ENCODE results near the gene BDH1.

DNA sequence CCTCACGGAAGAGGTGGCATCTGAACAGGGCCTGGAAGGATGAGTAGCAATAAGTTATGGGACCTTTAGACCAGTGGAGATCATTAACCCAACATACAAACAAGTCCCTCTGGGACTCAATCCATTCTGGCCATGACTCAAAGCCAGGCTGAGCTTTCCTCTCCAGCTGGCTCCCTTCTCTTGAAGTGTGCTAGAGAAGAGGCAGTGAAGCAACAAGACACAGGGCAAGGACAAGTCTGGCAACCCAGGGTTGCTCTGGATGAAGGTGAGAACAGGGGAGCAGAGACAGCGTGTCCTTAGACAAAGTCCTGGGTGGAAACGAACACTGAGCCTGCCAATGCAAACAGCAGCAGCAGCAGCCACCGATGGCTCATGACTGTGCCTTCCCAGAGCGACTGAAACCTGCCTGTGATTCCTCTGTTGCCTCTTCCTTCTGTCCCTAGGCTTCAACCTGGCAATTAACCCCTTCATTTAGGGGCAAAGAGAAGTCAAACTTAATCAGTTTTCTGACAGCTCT, 86.8 kb downstream of the BDH1 start:
- TF ChIP-seq, protein P1, sequence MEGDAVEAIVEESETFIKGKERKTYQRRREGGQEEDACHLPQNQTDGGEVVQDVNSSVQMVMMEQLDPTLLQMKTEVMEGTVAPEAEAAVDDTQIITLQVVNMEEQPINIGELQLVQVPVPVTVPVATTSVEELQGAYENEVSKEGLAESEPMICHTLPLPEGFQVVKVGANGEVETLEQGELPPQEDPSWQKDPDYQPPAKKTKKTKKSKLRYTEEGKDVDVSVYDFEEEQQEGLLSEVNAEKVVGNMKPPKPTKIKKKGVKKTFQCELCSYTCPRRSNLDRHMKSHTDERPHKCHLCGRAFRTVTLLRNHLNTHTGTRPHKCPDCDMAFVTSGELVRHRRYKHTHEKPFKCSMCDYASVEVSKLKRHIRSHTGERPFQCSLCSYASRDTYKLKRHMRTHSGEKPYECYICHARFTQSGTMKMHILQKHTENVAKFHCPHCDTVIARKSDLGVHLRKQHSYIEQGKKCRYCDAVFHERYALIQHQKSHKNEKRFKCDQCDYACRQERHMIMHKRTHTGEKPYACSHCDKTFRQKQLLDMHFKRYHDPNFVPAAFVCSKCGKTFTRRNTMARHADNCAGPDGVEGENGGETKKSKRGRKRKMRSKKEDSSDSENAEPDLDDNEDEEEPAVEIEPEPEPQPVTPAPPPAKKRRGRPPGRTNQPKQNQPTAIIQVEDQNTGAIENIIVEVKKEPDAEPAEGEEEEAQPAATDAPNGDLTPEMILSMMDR (optimal IDR thresholded peaks at IDR 0.05 in 1 of 3, IDR thresholded peaks at IDR 0.05 in 1 of 3, conservative IDR thresholded peaks at IDR 0.05 in 1 of 3; ENCODE audit: extremely low read depth in 1 of 3, insufficient read depth in 2 of 3, low read length in 3 of 3) = no peak
- no peak for TF ChIP-seq EZH2 (IDR thresholded peaks at IDR 0.05; ENCODE audit: low read length)
